Stimulated activated naive CD8-positive, alpha-beta T cell treated with anti-CD3 and anti-CD28 coated beads, Interleukin-15, Interleukin-2, amounts not matched to agents 100 ng/mL and 50 ng/mL, for 24 hours (primary cell): ENCODE data around the gene NEMP2.
A peak's percentile ranks its signal among the peaks of the same experiment; 100 is the strongest.
"Not testable (repeated sequence)": the region's sequence is repeated elsewhere in the genome, so short reads cannot be mapped to it uniquely, and the experiment has no call there.

Source experiments
- H3K27ac Mint-ChIP-seq: one replicate; pipeline ENCODE4 v1.8.0; 2021; ENCODE audit warnings: mild to moderate bottlenecking, mixed read lengths
- H3K27me3 Mint-ChIP-seq: one replicate; pipeline ENCODE4 v1.8.0; 2021; ENCODE audit warnings: mixed read lengths
- H3K36me3 Mint-ChIP-seq: one replicate; pipeline ENCODE4 v1.8.0; 2021; ENCODE audit warnings: low read depth, mixed read lengths
- H3K4me1 Mint-ChIP-seq: one replicate; pipeline ENCODE4 v1.8.0; 2021; ENCODE audit warnings: low read depth, mixed read lengths
- H3K4me3 Mint-ChIP-seq: one replicate; pipeline ENCODE4 v1.8.0; 2021; ENCODE audit warnings: mild to moderate bottlenecking, mixed read lengths
- H3K9me3 Mint-ChIP-seq: one replicate; pipeline ENCODE4 v1.8.0; 2021; ENCODE audit warnings: mixed read lengths

NEMP2 gene

DNA sequence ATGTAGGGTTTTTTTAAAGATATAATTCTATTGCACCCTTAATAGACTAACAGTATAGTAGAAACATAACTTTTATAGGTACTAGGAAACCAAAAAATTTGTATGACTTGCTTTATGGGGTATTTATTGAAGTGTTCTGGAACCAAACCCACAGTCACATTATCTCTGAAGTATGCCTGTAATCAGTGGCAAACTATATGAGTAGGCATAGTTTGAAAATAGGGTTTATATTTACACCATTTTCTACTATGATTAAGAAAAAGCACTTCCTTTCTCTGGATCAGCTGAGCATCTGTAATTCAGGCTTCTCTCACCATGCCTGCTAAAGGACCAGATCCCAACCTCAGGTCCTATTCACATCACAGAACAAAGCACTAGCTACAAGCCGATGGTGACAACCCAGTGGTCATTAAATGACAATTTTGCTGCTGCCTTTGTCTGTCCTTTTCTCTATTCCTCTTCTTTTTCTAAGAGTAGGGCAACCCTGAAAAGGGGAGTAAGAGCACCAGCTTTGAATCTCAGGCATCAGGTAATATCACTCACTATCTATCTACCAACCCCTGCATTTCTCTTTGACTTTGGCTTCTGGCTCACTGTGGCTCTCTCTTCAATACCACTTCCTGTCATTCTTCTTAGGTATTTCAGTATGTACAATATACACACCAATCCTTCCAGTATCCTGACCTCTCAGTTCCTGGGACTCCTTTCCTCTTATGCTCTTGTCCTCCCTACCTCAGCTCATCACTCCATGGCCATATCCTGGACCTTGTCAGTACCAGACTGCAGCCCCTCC lies 14.4 kb downstream of the NEMP2 start:
- H3K4me3 Mint-ChIP-seq, result no peak overlapping the region
- no peaks in the 10 kb centered on the region for H3K9me3 Mint-ChIP-seq
- H3K4me1 Mint-ChIP-seq, result peaks cover 33% of the 10 kb centered on the region
- peak overlapping the region; percentile 44 for H3K27ac Mint-ChIP-seq
- H3K36me3 Mint-ChIP-seq, result peaks cover 37% of the 10 kb centered on the region
- no peaks in the 10 kb centered on the region for H3K27me3 Mint-ChIP-seq

DNA sequence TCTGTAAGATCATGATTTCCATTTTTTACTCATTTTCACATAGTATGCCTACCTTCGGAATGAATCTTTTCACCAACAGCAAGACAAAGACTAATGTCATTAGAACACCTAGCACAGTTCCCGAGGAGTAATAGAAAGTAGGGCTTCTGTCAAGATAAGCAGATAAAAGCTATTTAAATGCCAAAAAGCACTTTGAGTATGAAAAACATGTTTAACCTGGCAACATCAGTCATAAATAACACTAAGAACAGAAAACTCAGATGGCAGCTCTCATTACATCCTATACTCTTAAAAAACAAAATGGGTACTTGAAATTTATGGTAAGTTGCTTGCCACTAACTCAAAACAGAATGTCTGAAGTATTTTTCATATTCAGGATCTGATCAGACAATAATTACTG lies 17.1 kb downstream of the NEMP2 start:
- H3K4me3 Mint-ChIP-seq, result no peak overlapping the region
- H3K27me3 Mint-ChIP-seq, result no peaks in the 10 kb centered on the region
- H3K9me3 Mint-ChIP-seq, result no peaks in the 10 kb centered on the region
- peaks cover 31% of the 10 kb centered on the region for H3K36me3 Mint-ChIP-seq
- peaks cover 44% of the 10 kb centered on the region for H3K4me1 Mint-ChIP-seq
- no peak overlapping the region for H3K27ac Mint-ChIP-seq

DNA sequence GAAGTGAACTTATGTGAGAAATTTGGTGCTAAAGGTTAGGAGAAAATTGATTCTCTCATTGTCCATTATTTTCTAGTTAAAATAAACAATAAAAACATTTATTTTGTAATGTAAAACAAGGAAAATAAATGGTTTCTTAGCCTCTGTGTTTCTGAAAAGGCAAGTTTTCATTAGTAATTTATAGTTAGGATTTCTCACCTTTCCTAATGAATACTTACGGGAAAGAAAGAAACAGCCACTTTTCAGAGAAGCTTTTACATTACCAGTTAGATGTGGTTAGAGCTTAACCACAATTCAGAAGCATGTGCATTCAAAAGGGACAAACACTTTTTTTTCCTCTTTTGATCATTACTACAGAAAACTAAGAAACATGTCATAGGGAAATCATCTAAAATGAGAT lies 18.8 kb downstream of the NEMP2 start:
- peak overlapping the region; percentile 51 for H3K27ac Mint-ChIP-seq
- peaks cover 32% of the 10 kb centered on the region for H3K4me1 Mint-ChIP-seq
- no peaks in the 10 kb centered on the region for H3K27me3 Mint-ChIP-seq
- H3K4me3 Mint-ChIP-seq, result no peak overlapping the region
- H3K36me3 Mint-ChIP-seq, result peaks cover 28% of the 10 kb centered on the region
- no peaks in the 10 kb centered on the region for H3K9me3 Mint-ChIP-seq

DNA sequence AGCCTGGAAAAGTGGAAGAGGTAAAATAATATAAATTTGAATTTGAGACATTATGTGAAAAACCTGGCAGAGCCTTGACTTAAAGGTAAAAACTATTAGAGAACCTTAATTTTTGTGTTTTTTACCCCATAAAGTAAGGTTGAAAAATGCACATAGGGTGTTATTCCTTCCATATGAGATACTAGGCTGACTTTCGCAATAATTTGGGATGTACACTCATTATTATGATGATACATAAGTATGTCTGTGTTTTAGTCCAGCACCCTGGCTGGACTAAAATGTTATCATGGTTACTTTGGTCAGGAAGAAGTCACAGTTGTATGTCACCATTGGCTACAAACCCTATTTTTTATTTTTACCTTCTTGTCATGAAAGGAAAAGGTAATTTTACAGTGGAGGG lies 19.8 kb downstream of the NEMP2 start:
- Mint-ChIP-seq H3K9me3 (no peaks in the 10 kb centered on the region), H3K27me3 (no peaks in the 10 kb centered on the region), H3K4me1 (peaks cover 23% of the 10 kb centered on the region), H3K4me3 (no peak overlapping the region), H3K36me3 (peaks cover 33% of the 10 kb centered on the region), H3K27ac (no peak overlapping the region)

DNA sequence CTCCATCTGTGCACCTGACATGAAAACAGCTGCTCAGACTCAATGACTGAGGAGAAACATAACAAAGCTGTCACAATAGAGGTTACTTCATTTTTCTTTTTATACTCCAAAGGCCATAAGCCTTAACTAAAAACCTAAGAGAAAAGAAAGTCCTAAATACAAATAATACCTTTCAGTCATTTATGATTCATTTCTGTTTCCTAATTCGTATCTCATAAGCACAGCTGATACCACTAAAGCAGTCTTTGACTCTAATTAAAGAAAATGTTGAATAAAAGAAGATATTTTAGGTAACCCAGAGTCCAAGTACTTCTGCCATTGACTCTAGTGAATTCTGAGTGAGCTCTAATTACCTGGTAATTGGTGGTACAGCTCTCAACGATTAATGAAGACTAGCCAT lies 20.6 kb downstream of the NEMP2 start:
- no peaks in the 10 kb centered on the region for H3K27me3 Mint-ChIP-seq
- peaks cover 39% of the 10 kb centered on the region for H3K36me3 Mint-ChIP-seq
- H3K27ac Mint-ChIP-seq, result no peak overlapping the region
- H3K4me3 Mint-ChIP-seq, result no peak overlapping the region
- peaks cover 23% of the 10 kb centered on the region for H3K4me1 Mint-ChIP-seq
- no peaks in the 10 kb centered on the region for H3K9me3 Mint-ChIP-seq

DNA sequence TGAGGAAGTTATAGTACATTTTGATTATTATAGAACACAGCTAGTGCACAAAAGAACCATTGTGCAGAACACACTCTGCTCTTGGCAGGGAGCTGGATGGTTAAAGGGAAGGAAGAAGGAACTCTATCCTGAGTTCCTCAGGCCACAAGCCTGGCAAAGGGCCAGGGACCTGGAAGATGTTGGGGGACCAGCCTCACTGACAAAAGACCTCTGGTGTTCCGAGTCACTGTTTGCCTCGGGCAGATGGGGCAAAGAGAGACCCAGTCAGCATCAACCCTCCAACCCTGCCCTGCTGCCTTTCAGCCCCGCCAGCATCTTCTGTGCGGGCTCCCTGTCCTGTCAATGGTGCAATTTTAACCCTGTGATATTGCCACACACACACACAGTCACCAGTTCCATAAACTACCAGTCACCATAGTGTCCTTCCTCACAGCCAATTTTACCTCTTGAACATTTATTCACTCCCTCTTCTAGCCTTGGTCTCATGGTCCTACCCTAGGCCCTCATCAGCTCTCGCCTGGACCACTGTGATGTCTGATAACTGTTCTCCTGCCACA lies 21.9 kb downstream of the NEMP2 start:
- no peak overlapping the region for H3K27ac Mint-ChIP-seq
- H3K27me3 Mint-ChIP-seq, result no peaks in the 10 kb centered on the region
- no peak overlapping the region for H3K4me3 Mint-ChIP-seq
- H3K4me1 Mint-ChIP-seq, result peaks cover 23% of the 10 kb centered on the region
- H3K9me3 Mint-ChIP-seq, result no peaks in the 10 kb centered on the region
- peaks cover 39% of the 10 kb centered on the region for H3K36me3 Mint-ChIP-seq

DNA sequence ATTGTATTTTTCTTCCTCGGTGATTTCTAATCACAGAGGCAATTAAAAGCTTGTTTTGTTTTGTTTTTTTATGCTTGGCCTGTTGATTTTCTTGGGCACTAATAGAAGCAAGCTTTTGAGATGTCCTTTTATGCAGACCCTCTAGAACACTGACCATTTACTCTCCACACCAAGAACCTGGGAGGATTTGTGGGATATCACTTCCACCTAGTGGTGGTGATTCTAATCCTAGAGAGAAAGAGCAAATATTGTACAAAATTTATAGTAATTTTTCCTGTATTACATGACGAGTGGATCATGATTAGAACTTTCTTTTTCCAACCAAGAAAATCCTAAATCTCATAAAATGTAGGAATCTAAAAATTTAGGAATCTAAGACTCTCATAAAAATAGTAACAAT lies 23.4 kb downstream of the NEMP2 start:
- Mint-ChIP-seq H3K9me3 (no peaks in the 10 kb centered on the region), H3K27ac (no peak overlapping the region), H3K27me3 (no peaks in the 10 kb centered on the region), H3K36me3 (peaks cover 40% of the 10 kb centered on the region), H3K4me3 (no peak overlapping the region), H3K4me1 (peaks cover 27% of the 10 kb centered on the region)

DNA sequence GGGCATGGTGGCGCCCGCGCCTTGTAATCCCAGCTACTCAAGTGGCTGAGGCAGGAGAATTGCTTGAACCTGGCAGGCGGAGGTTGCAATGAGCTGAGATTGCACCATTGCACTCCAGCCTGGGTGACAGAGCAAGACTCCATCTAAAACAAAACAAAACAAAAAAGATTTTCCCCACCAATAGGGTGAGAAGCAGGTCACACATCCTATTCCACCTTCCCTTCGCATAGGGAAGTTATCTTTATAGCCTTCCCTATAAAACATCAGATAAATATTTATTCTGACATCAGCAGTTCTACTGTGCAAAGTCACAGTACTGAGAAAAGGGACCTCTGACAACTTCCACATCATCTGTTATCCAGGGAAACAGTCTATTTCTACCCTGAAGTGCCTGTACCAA lies 24.6 kb downstream of the NEMP2 start:
- peaks cover 15% of the 10 kb centered on the region for H3K4me1 Mint-ChIP-seq
- H3K27ac Mint-ChIP-seq, H3K9me3 Mint-ChIP-seq, H3K27me3 Mint-ChIP-seq, H3K4me3 Mint-ChIP-seq: not testable (repeated sequence)
- peaks cover 42% of the 10 kb centered on the region for H3K36me3 Mint-ChIP-seq

DNA sequence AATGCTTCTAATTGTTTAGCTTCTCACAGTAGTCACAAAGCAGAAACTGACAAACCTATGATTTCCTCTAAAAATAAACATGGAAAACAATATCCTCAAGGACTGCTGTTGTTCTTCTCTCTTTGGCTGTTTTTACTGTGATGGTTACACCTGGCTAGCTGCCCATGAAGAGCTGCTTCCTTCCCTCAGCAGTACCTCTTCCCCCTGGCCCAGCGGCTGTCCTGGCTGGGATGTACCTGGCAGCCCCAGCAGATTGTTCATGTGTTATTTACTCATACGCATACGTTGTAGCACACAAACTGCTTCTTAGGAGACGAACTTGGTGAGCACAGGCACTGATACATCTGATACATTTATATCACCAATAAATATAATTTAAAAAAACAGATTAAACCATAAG lies 27.4 kb downstream of the NEMP2 start:
- no peaks in the 10 kb centered on the region for H3K9me3 Mint-ChIP-seq
- peak overlapping the region; percentile 58 for H3K27ac Mint-ChIP-seq
- peaks cover 10% of the 10 kb centered on the region for H3K4me1 Mint-ChIP-seq
- H3K36me3 Mint-ChIP-seq, result peaks cover 60% of the 10 kb centered on the region
- H3K27me3 Mint-ChIP-seq, result no peaks in the 10 kb centered on the region
- H3K4me3 Mint-ChIP-seq, result no peak overlapping the region

DNA sequence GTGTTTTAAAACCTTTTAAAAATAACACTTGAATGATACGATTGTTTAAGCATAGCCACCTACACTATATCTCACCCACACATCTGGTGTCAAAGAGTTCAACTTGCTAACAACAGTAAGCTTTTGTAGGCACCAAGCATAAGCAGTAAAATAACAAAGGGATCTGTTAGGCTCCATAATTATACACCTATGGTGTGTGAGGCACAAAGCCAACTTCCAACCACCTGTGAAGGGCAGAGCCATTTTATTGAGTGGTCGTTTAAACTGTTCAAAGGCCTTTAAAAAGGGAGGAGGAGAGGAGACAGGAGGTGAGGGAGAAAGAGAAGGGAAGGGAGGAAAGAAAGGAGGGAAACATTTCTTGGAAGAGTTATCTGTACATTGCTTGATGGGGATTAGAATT lies 27.9 kb downstream of the NEMP2 start:
- Mint-ChIP-seq H3K36me3 (peaks cover 60% of the 10 kb centered on the region), H3K9me3 (no peaks in the 10 kb centered on the region), H3K4me3 (no peak overlapping the region), H3K4me1 (peaks cover 15% of the 10 kb centered on the region), H3K27me3 (no peaks in the 10 kb centered on the region), H3K27ac (no peak overlapping the region)

DNA sequence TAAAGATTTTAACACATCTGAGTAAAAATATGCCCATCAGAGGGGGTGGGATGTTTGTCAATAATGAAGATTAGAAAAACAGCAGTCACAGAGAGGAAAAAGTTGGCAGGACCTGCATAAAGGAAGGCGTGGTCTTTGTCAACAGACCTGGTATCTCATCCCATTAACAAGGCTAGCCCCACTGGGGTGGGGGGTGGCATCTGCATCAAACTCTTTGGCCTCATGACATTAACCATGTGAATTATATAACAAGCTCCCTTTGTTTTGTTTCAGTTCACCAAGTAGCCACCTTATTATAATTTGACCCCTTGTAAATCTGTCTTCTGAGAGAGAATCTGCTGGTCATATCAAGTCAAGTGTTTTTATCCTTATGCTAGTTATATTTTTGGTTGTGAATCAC lies 28.8 kb downstream of the NEMP2 start:
- Mint-ChIP-seq H3K27ac (no peak overlapping the region), H3K27me3 (no peaks in the 10 kb centered on the region), H3K36me3 (peaks cover 56% of the 10 kb centered on the region), H3K4me3 (no peak overlapping the region), H3K4me1 (peaks cover 22% of the 10 kb centered on the region), H3K9me3 (no peaks in the 10 kb centered on the region)

DNA sequence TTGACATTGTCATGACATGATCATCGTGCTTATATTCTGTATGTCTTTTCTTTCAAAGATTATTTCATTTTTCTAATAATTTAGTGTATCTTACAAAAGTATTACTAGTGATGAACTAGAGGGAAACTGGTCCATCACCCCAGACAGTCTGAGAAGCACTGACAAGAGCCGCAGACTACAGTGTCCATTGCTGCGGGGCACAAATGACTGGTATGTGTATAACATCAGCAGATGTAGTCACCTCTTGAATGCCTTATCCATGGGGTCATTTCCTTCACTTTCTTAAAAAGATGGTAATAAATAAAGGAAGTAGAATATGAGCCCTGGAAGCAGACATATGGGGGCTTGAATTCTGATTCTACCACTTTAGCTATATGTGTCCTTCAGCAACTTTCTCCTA lies 29.6 kb downstream of the NEMP2 start:
- Mint-ChIP-seq H3K27me3 (no peaks in the 10 kb centered on the region), H3K36me3 (peaks cover 58% of the 10 kb centered on the region), H3K9me3 (no peaks in the 10 kb centered on the region), H3K4me1 (peaks cover 22% of the 10 kb centered on the region), H3K27ac (no peak overlapping the region), H3K4me3 (no peak overlapping the region)

DNA sequence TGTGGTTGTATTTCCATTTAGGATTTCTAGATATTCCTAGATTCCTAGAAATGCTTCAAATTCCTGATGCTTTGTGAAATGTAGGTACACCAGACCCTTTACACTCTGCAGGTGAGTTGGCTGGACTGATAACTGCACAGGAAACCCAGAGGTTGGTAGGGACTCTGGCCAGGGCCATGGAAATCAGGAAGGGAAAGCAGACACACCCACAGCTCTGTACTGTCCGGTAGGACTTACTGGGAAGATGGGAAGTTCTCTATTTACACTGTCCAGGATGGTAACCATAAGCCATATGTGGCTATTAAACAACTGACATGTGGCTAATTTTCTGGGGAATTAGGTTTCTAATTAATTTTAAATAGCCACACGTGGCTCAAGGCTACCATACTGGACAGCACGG lies 31.4 kb downstream of the NEMP2 start:
- H3K27me3 Mint-ChIP-seq, result no peaks in the 10 kb centered on the region
- H3K36me3 Mint-ChIP-seq, result peaks cover 62% of the 10 kb centered on the region
- peak overlapping the region; percentile 2 for H3K27ac Mint-ChIP-seq
- peaks cover 22% of the 10 kb centered on the region for H3K4me1 Mint-ChIP-seq
- H3K9me3 Mint-ChIP-seq, result no peaks in the 10 kb centered on the region
- no peak overlapping the region for H3K4me3 Mint-ChIP-seq

DNA sequence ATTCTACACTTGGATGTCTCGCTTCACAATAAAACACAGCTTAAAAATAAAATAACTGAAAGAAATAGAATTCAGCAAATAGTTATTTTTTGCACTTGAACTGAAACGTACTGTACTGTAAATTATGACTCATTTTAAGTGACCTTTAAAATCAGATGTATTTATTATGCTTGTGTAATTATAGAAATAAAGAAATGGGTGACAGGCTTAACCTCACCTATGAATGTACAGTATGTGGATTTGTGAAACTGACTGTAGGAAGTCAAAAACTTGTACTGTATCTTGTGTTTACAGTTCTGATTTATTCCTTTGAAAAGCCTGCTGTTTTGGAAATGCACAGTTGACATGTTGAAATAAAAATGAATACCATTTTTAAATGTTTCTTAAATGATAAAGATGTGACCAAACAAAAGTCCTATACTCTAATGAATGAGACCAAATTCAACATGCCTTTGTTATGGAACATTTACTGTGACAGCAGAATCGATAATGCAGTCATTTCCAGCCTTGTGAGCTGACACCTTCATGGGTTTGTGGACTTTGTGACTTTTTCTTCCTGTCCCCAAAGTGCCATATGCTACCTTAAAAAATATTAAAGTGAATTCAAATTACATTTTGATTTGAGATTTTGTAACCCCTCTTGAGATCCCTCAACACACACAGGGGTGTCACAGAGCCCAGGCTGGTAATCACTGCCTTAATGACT lies 32.7 kb downstream of the NEMP2 start:
- Mint-ChIP-seq H3K4me1 (peaks cover 18% of the 10 kb centered on the region), H3K36me3 (peaks cover 69% of the 10 kb centered on the region), H3K9me3 (no peaks in the 10 kb centered on the region), H3K27me3 (no peaks in the 10 kb centered on the region), H3K4me3 (no peak overlapping the region), H3K27ac (no peak overlapping the region)

DNA sequence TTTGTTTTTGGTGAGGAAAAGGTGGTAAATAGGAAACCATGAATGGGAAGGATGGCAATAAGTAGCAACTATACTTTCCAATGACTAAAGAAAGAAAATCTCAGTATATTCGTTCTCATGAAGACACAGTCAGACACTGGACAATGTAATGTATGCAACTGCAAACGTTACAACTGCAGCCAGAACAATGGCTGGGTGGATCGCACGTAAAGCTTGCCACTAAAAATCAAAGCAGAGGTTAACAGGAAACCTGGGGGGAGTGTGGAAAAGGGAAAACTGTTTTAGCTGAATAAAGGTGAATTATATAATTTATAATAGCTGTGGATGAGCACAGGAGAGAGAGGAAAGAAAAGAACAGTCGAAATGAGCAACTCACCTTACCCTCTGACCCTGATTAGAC lies 33.3 kb downstream of the NEMP2 start:
- H3K4me3 Mint-ChIP-seq, result no peak overlapping the region
- H3K36me3 Mint-ChIP-seq, result peaks cover 67% of the 10 kb centered on the region
- H3K27me3 Mint-ChIP-seq, result no peaks in the 10 kb centered on the region
- H3K4me1 Mint-ChIP-seq, result peaks cover 15% of the 10 kb centered on the region
- H3K27ac Mint-ChIP-seq, result no peak overlapping the region
- no peaks in the 10 kb centered on the region for H3K9me3 Mint-ChIP-seq
